ENCODE measurements around the gene KBTBD8. TPM values are rescaled to one million over a fixed set of nuclear protein-coding genes. Genes with fewer than 3 reads are reported as not detected.

Gene KBTBD8
- total and polyA plus RNA-seq, 3 donors from 2014 or later, result 8.4 to 12.2 (median 10.0) TPM

DNA sequence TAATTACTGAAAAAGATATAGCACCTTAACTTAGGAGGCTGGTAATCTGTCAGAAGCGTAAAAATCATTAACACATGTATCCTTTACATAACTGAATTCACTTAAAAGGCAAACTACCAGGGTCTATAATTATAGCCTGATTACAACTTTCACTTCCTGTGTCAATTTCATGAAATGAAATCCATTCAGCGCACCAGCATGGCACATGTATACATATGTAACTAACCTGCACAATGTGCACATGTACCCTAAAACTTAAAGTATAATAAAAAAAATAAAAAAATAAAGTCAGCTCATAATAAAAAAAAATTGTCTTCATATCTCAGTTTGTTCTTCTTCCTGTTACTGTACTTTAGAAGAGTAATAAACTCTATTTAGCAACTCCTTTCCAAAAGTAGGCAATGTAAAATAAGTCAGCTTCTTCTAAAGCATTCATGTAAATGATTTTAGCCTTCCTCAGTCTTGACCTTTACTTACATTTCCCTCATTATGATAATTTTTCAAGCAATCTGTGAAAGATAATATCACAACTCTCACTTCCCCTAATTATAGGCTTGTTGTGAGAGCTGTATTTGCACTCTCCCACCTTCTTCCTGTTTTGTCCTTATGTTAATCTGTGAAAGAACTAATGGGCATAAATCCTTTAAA, 50.1 kb downstream of the KBTBD8 start:
- no peaks in the 10 kb centered on the region for H3K9me3 ChIP-seq
- H3K27ac ChIP-seq, result no peak overlapping the region
- intact Hi-C loops (cut with DNase I; ENCODE audit: low total_unique reads), result no loop called here
- WGBS, 2 donors, result 68 to 78% methylated on average over 2 of the region's 2 CpGs
- no peak overlapping the region for H3K4me3 ChIP-seq
- H3K4me1 ChIP-seq, result no peaks in the 10 kb centered on the region
- TF ChIP-seq, protein P1, sequence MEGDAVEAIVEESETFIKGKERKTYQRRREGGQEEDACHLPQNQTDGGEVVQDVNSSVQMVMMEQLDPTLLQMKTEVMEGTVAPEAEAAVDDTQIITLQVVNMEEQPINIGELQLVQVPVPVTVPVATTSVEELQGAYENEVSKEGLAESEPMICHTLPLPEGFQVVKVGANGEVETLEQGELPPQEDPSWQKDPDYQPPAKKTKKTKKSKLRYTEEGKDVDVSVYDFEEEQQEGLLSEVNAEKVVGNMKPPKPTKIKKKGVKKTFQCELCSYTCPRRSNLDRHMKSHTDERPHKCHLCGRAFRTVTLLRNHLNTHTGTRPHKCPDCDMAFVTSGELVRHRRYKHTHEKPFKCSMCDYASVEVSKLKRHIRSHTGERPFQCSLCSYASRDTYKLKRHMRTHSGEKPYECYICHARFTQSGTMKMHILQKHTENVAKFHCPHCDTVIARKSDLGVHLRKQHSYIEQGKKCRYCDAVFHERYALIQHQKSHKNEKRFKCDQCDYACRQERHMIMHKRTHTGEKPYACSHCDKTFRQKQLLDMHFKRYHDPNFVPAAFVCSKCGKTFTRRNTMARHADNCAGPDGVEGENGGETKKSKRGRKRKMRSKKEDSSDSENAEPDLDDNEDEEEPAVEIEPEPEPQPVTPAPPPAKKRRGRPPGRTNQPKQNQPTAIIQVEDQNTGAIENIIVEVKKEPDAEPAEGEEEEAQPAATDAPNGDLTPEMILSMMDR (IDR thresholded peaks at IDR 0.05), result no peak
- no peak for TF ChIP-seq POLR2A (IDR thresholded peaks at IDR 0.05)
- no peaks in the 10 kb centered on the region for H3K27me3 ChIP-seq
- H3K36me3 ChIP-seq (ENCODE audit: low read depth, missing control alignments), result no peaks in the 10 kb centered on the region
- no peak for DNase-seq

DNA sequence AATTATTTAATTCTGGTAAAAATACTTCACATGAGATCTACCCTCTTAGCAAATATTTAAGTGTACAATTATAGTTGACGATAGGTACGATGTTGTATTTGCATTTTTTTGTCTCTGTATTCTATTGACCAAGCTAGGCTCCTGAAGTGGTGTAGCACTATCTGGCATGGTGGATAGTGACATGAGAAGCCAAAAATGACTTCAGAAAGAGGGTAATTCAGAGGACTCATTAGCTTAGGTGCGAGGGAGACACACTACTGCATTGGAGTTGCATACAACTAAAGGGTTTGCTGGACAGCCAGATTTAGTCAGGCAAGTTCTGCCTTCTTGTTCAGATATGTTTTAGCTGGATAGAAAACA, 50.6 kb downstream of the KBTBD8 start:
- H3K4me1 ChIP-seq, result no peaks in the 10 kb centered on the region
- TF ChIP-seq POLR2A (IDR thresholded peaks at IDR 0.05), result no peak
- TF ChIP-seq, protein P1 (IDR thresholded peaks at IDR 0.05), result no peak
- H3K4me3 ChIP-seq, result no peak overlapping the region
- no peaks in the 10 kb centered on the region for H3K9me3 ChIP-seq
- DNase-seq, result no peak
- H3K27ac ChIP-seq, result no peak overlapping the region
- intact Hi-C loops (cut with DNase I; ENCODE audit: low total_unique reads), result no loop called here
- H3K36me3 ChIP-seq (ENCODE audit: low read depth, missing control alignments), result no peaks in the 10 kb centered on the region
- 79 to 83% methylated on average over 3 of the region's 3 CpGs for WGBS, 2 donors
- H3K27me3 ChIP-seq, result no peaks in the 10 kb centered on the region

DNA sequence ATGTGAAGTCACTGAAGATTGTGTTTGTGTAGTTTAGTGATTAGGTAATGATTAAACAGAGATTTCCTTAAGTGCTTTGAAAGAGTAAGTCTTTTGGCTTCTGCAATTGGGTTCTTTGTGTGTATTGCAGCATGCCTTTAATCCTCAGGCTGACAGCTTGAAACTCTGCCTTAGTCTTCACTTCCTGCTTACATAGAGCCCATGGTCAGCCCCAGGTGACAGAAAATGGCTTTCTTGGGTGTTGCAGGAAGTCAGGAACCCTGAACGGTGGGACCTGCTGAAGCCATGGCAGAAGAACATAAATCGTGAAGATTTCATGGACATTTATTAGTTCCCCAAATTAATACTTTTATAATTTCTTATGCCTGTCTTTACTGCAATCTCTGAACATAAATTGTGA, 61.3 kb downstream of the KBTBD8 start:
- no peak for TF ChIP-seq POLR2A (IDR thresholded peaks at IDR 0.05)
- TF ChIP-seq, protein P1 (IDR thresholded peaks at IDR 0.05), result no peak
- intact Hi-C loops (cut with DNase I; ENCODE audit: low total_unique reads), result no loop called here
- Histone ChIP-seq H3K4me1 (no peaks in the 10 kb centered on the region), H3K9me3 (no peaks in the 10 kb centered on the region), H3K27ac (no peak overlapping the region), H3K27me3 (no peaks in the 10 kb centered on the region), H3K36me3 (ENCODE audit: low read depth, missing control alignments) (no peaks in the 10 kb centered on the region), H3K4me3 (no peak overlapping the region)
- DNase-seq, result no peak
- 90 to 92% methylated on average over 2 of the region's 2 CpGs for WGBS, 2 donors

Measured in testis (tissue), 3 donors.